Osteocyte (in vitro differentiated cells): Measurements from ENCODE around the gene LRRC15. TPM values are rescaled to one million over a fixed set of nuclear protein-coding genes. Genes with fewer than 3 reads are reported as not detected.

Experiments used
- DNase-seq: peaks from one replicate; pipeline ENCODE4 v3.0.0; 2021; ENCODE audit warnings: mixed read lengths; ENCODE audit not compliant: unreplicated experiment; ENCODE audit errors: extremely low spot score
- H3K27ac Mint-ChIP-seq: one replicate; pipeline ENCODE4 v1.8.0; 2021; ENCODE audit warnings: mild to moderate bottlenecking, mixed read lengths; ENCODE audit not compliant: unreplicated experiment
- H3K27me3 Mint-ChIP-seq: one replicate; pipeline ENCODE4 v1.8.0; 2021; ENCODE audit warnings: mixed read lengths; ENCODE audit not compliant: unreplicated experiment
- H3K36me3 Mint-ChIP-seq: one replicate; pipeline ENCODE4 v1.8.0; 2021; ENCODE audit warnings: mixed read lengths; ENCODE audit not compliant: unreplicated experiment
- H3K4me1 Mint-ChIP-seq: one replicate; pipeline ENCODE4 v1.8.0; 2021; ENCODE audit warnings: mixed read lengths; ENCODE audit not compliant: unreplicated experiment
- H3K4me3 Mint-ChIP-seq: one replicate; pipeline ENCODE4 v1.8.0; 2021; ENCODE audit warnings: mild to moderate bottlenecking, moderate library complexity, mixed read lengths; ENCODE audit not compliant: unreplicated experiment
- H3K9me3 Mint-ChIP-seq: one replicate; pipeline ENCODE4 v1.8.0; 2021; ENCODE audit warnings: mixed read lengths; ENCODE audit not compliant: unreplicated experiment
- total RNA-seq: library from RNA; stranded (reverse); gene quantifications from 2 replicates; pipeline ENCODE4 v1.2.1, GENCODE V29; 2021
- TF ChIP-seq, protein P1 (sequence below): fragments of 200-600 bp; sonication (generic); IDR thresholded peaks from 2 replicates; pipeline ENCODE4 v1.5.0; 2021; ENCODE audit warnings: antibody characterized with exemption, mild to moderate bottlenecking, moderate library complexity

The LRRC15 gene
- total RNA-seq, 1 donor from 2014 or later, result 0.27 TPM

- TF ChIP-seq, protein P1, sequence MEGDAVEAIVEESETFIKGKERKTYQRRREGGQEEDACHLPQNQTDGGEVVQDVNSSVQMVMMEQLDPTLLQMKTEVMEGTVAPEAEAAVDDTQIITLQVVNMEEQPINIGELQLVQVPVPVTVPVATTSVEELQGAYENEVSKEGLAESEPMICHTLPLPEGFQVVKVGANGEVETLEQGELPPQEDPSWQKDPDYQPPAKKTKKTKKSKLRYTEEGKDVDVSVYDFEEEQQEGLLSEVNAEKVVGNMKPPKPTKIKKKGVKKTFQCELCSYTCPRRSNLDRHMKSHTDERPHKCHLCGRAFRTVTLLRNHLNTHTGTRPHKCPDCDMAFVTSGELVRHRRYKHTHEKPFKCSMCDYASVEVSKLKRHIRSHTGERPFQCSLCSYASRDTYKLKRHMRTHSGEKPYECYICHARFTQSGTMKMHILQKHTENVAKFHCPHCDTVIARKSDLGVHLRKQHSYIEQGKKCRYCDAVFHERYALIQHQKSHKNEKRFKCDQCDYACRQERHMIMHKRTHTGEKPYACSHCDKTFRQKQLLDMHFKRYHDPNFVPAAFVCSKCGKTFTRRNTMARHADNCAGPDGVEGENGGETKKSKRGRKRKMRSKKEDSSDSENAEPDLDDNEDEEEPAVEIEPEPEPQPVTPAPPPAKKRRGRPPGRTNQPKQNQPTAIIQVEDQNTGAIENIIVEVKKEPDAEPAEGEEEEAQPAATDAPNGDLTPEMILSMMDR, result no peak
- H3K4me1 Mint-ChIP-seq, result peaks cover 18% of the 10 kb centered on the region
- no peak overlapping the region for H3K27ac Mint-ChIP-seq
- peaks cover 14% of the 10 kb centered on the region for H3K27me3 Mint-ChIP-seq
- no peaks in the 10 kb centered on the region for H3K9me3 Mint-ChIP-seq
- no peaks in the 10 kb centered on the region for H3K36me3 Mint-ChIP-seq
- no peak overlapping the region for H3K4me3 Mint-ChIP-seq
- no peak for DNase-seq
These were observed 44.0 kb downstream of the LRRC15 start for GRCh38 chr3:194325424-194326153.

GRCh38 chr3:194324823-194325327, 44.7 kb downstream of the LRRC15 start:
- H3K9me3 Mint-ChIP-seq, result peaks cover under 1% of the 10 kb centered on the region
- no peak for DNase-seq
- peaks cover 16% of the 10 kb centered on the region for H3K4me1 Mint-ChIP-seq
- TF ChIP-seq, protein P1, result no peak
- H3K27ac Mint-ChIP-seq, result no peak overlapping the region
- peaks cover 11% of the 10 kb centered on the region for H3K27me3 Mint-ChIP-seq
- H3K36me3 Mint-ChIP-seq, result no peaks in the 10 kb centered on the region
- H3K4me3 Mint-ChIP-seq, result no peak overlapping the region

- Mint-ChIP-seq H3K4me3 (no peak overlapping the region), H3K27me3 (peaks cover 16% of the 10 kb centered on the region), H3K27ac (no peak overlapping the region), H3K4me1 (peaks cover 16% of the 10 kb centered on the region), H3K36me3 (peaks cover 3% of the 10 kb centered on the region), H3K9me3 (peaks cover 9% of the 10 kb centered on the region)
- TF ChIP-seq, protein P1, result no peak
- DNase-seq, result no peak
These were observed 45.5 kb downstream of the LRRC15 start for GRCh38 chr3:194323785-194324735.

GRCh38 chr3:194322678-194323211, 46.8 kb downstream of the LRRC15 start:
- TF ChIP-seq, protein P1, result no peak
- Mint-ChIP-seq H3K4me3 (no peak overlapping the region), H3K27me3 (peaks cover 17% of the 10 kb centered on the region), H3K9me3 (peaks cover 12% of the 10 kb centered on the region), H3K36me3 (peaks cover 5% of the 10 kb centered on the region), H3K27ac (no peak overlapping the region), H3K4me1 (peaks cover 16% of the 10 kb centered on the region)
- no peak for DNase-seq
